ES-I3 (cell line): ENCODE data around the gene KRT35.

ENCODE experiments used
- H3K36me3 ChIP-seq: 2 replicates; pipeline ENCODE4 v1.6.1; 2013; ENCODE audit warnings: mild to moderate bottlenecking, low read length, control low read depth, moderate library complexity; ENCODE audit not compliant: insufficient read depth
- H3K4me1 ChIP-seq: 2 replicates; pipeline ENCODE4 v1.6.1; 2013; ENCODE audit warnings: mild to moderate bottlenecking, control low read depth, low read length; ENCODE audit not compliant: insufficient read depth
- H3K9ac ChIP-seq: 2 replicates; pipeline ENCODE4 v1.6.1; 2013; ENCODE audit warnings: low read depth, mild to moderate bottlenecking, low read length, moderate library complexity
- H3K9me3 ChIP-seq: 2 replicates; pipeline ENCODE4 v1.6.1; 2013; ENCODE audit warnings: mild to moderate bottlenecking, low read length, moderate library complexity; ENCODE audit not compliant: control insufficient read depth, insufficient read depth

Gene KRT35

GRCh38 chr17:41518789-41519449 lies 38.0 kb upstream of the KRT35 start, which contains the start of gene KRT15:
Gene KRT15 (minus strand): TSS chr17:41518890. CDS start chr17:41518827, 63 bp downstream.
- H3K4me1 ChIP-seq = peaks cover 19% of the 10 kb centered on the region; the same call in 1 of the 2 replicates
- H3K9me3 ChIP-seq = no peaks in the 10 kb centered on the region
- H3K36me3 ChIP-seq = peaks cover 6% of the 10 kb centered on the region; the same call in 1 of the 2 replicates
- H3K9ac ChIP-seq = no peak within 1 kb of the TSS

GRCh38 chr17:41518031-41518430 lies 37.1 kb upstream of the KRT35 start:
- H3K9me3 ChIP-seq = no peaks in the 10 kb centered on the region
- H3K4me1 ChIP-seq = peaks cover 19% of the 10 kb centered on the region; the same call in 1 of the 2 replicates
- no peak overlapping the region for H3K9ac ChIP-seq
- no peaks in the 10 kb centered on the region for H3K36me3 ChIP-seq

- Histone ChIP-seq H3K36me3 (no peaks in the 10 kb centered on the region), H3K4me1 (peaks cover 12% of the 10 kb centered on the region; the same call in 1 of the 2 replicates), H3K9ac (no peak overlapping the region), H3K9me3 (no peaks in the 10 kb centered on the region)
Measured at GRCh38 chr17:41516830-41517283, 35.9 kb upstream of the KRT35 start.

GRCh38 chr17:41516147-41516829 lies 35.3 kb upstream of the KRT35 start:
- Histone ChIP-seq H3K9me3 (no peaks in the 10 kb centered on the region), H3K9ac (no peak overlapping the region), H3K36me3 (no peaks in the 10 kb centered on the region), H3K4me1 (peaks cover 6% of the 10 kb centered on the region; the same call in 1 of the 2 replicates)

- H3K36me3 ChIP-seq = no peaks in the 10 kb centered on the region
- peaks cover 15% of the 10 kb centered on the region for H3K4me1 ChIP-seq
- H3K9ac ChIP-seq = no peak overlapping the region
- H3K9me3 ChIP-seq = no peaks in the 10 kb centered on the region
Measured at GRCh38 chr17:41513168-41513547, 32.2 kb upstream of the KRT35 start.

- Histone ChIP-seq H3K9me3 (no peaks in the 10 kb centered on the region), H3K4me1 (peaks cover 15% of the 10 kb centered on the region), H3K36me3 (no peaks in the 10 kb centered on the region), H3K9ac (no peak overlapping the region)
Measured at GRCh38 chr17:41512546-41513167, 31.7 kb upstream of the KRT35 start.

GRCh38 chr17:41511716-41512115 lies 30.8 kb upstream of the KRT35 start:
- Histone ChIP-seq H3K4me1 (peaks cover 15% of the 10 kb centered on the region), H3K9ac (no peak overlapping the region), H3K9me3 (no peaks in the 10 kb centered on the region), H3K36me3 (no peaks in the 10 kb centered on the region)

GRCh38 chr17:41511116-41511515 lies 30.2 kb upstream of the KRT35 start:
- Histone ChIP-seq H3K36me3 (no peaks in the 10 kb centered on the region), H3K9ac (no peak overlapping the region), H3K9me3 (no peaks in the 10 kb centered on the region), H3K4me1 (peaks cover 15% of the 10 kb centered on the region)

GRCh38 chr17:41510251-41511065 lies 29.5 kb upstream of the KRT35 start:
- Histone ChIP-seq H3K9ac (no peak overlapping the region), H3K4me1 (peaks cover 15% of the 10 kb centered on the region), H3K9me3 (no peaks in the 10 kb centered on the region), H3K36me3 (no peaks in the 10 kb centered on the region)

GRCh38 chr17:41507315-41507880 lies 26.4 kb upstream of the KRT35 start:
- no peaks in the 10 kb centered on the region for H3K9me3 ChIP-seq
- no peaks in the 10 kb centered on the region for H3K36me3 ChIP-seq
- H3K4me1 ChIP-seq = peaks cover 15% of the 10 kb centered on the region
- no peak overlapping the region for H3K9ac ChIP-seq

GRCh38 chr17:41505809-41506767 lies 25.1 kb upstream of the KRT35 start:
- no peak overlapping the region for H3K9ac ChIP-seq
- H3K4me1 ChIP-seq = peaks cover 24% of the 10 kb centered on the region
- no peaks in the 10 kb centered on the region for H3K9me3 ChIP-seq
- no peaks in the 10 kb centered on the region for H3K36me3 ChIP-seq

GRCh38 chr17:41505007-41505808 lies 24.3 kb upstream of the KRT35 start, which contains the start of gene KRT13:
Gene KRT13 (minus strand): TSS chr17:41505612. CDS start chr17:41505550, 62 bp downstream.
- no peak within 1 kb of the TSS for H3K9ac ChIP-seq
- H3K36me3 ChIP-seq = no peaks in the 10 kb centered on the region
- H3K9me3 ChIP-seq = no peaks in the 10 kb centered on the region
- H3K4me1 ChIP-seq = peaks cover 24% of the 10 kb centered on the region
